Left forelimb (tissue), 1 donor: ENCODE results near the gene RING1.
A peak's percentile ranks its signal among the peaks of the same experiment; 100 is the strongest.

Experiments used
- DNase-seq: peaks from one replicate; pipeline ENCODE4 v3.0.0-alpha.2; 2018; ENCODE audit warnings: low spot score

Gene RING1

DNA sequence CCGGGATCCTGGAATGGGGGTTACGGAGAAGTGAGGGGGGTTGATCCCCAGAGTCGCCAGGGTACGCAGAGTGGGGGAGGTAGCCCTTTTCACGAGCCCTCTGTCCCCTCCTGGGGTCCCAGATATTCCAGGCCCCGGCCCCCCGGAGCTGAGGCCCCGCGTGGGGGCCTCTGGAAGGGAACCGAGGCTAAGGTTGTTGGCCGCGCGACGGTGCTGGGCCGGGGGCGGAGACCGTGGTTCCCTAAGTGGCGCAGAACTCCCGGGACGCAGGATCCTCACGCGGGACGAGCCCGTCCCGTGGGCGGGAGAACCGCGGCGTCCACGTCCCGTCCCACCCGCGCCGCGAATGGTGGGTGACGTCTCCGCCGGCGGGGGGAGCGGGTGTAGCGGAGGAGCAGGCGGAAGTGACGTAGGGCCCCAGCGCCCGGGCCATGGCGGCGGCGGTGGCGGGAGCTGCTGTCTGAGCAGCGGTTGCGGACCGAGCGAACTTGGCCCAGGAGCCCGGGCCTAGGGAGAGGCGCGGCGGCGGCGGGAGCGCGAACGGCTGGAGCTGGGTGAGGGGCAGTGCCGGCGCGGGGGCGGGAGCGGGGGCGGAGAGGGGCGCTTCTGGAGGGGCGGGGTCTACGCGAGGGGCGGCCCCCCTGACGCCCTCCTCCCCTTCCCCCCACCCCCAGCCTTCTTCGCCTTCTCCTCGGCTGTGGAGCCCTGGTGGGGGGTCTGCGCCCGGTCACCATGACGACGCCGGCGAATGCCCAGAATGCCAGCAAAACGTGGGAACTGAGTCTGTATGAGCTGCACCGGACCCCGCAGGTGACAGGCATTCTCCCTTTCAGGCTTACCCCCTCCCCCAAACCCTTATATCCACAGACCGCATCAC, at the start of gene RING1:
RING1 (plus strand) TSS at position 410 of the 877 bp plus-strand sequence; CDS start at position 733, 323 bp downstream.
- peak; percentile 93 for DNase-seq

DNA sequence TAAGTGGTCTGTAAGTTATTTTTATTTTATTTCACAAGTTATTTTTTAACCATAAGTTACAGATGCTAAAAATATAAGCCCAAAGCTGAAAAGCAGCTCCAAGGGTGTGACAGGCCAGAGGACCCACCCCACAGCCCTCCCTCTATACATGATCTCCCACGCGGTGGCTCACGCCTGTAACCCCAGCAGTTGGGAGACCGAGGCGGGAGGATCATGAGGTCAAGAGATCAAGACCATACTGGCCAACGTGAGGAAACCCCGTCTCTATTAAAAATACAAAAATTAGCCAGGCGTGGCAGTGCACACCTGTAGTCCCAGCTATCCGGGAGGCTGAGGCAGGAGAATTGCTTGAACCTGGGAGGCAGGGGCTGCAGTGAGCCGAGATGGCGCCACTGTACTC, 48.2 kb upstream of the RING1 start:
- DNase-seq, result no peak

- DNase-seq, result no peak
These were observed 47.5 kb upstream of the RING1 start for GRCh38 chr6:33160728-33161344.

- peak; percentile 87 for DNase-seq
These were observed 46.7 kb upstream of the RING1 start for GRCh38 chr6:33161354-33162331.

DNA sequence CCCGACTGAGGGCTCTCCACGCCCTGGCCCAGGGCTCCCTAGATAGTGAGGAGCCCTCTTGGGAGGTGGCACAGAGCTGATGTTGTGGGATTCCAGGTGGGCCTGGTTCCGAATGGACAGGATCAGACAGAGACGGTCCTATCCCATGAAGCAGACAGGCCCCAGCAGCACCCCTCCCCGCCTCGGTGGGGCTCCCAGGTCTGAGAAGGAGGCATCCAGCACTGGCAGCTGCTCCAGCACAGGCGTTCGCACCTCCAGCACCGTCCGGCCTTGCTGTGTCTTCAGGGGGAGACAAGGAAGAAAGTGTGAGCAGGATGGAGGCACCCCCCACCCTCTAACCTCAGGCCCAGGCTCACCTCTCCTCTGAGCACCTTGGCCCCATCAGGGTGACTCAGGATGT, 44.8 kb upstream of the RING1 start:
- no peak for DNase-seq

GRCh38 chr6:33164176-33164575, 44.1 kb upstream of the RING1 start:
- DNase-seq, result no peak

GRCh38 chr6:33164665-33165373, 43.5 kb upstream of the RING1 start:
- DNase-seq, result no peak

GRCh38 chr6:33165581-33166258, 42.6 kb upstream of the RING1 start:
- DNase-seq, result no peak

GRCh38 chr6:33166363-33166762, 41.9 kb upstream of the RING1 start:
- DNase-seq, result peak; percentile 50

GRCh38 chr6:33166811-33167210, 41.5 kb upstream of the RING1 start:
- DNase-seq, result peak; percentile 49

DNA sequence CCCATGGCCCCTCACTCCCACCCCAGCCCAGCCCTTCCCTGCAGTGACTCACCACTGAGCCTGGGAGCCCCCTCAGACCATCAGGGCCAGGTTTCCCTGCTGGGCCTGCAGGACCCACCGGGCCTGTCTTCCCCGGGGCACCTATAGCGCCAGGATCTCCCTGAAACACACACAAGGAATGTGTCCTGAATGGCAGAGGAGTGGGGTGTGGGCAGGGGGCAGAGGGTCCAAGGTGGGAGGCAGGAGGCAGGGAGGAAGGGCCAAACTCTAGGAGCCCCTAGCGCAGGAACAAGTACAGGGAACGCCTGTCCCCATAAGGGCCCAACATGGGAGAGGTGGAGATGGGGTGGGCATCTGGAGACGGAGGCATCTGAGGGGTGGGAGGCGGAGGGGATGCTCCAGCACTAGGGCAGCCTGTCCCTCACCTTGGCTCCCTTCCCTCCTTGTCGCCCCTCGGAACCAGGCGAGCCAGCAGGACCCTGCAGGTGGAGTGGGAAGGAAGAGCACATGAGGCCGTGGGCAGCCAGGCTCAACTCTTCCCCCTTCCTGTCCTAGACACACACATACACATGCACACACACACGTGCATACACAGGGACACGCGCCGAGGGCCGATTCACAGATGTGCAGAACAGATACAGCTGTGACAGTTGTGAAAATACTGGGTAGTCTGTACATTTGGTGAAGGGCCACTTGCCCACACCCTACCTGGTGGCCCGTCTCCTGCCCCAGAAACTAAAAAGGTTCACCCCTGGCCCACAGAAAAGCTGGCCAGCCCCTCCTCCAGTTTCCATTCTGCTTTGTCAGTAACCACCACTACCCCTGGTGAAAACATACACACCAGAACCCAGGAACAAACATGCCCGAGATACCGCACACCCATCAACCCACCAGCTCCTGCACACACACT, 40.7 kb upstream of the RING1 start:
- peak; percentile 58 for DNase-seq

DNA sequence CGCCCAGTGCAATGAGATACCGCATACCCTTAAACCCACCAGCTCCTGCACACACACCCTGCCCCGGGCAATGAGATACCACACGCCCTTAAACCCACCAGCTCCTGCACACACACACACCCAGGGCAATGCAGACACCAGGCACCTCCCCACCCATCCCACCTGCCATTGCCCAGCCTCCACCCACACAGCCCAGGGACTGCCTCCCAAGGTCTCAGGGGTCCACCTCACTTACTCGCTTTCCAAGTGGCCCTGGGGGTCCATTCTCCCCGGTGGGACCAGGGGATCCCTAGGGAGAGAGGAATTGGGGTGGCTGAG, 40.1 kb upstream of the RING1 start:
- DNase-seq, result no peak

- DNase-seq, result peak; percentile 62
These were observed 39.7 kb upstream of the RING1 start for GRCh38 chr6:33168639-33169038.

- DNase-seq, result peak; percentile 54
These were observed 38.8 kb upstream of the RING1 start for GRCh38 chr6:33169291-33170175.

GRCh38 chr6:33170176-33171015, 37.9 kb upstream of the RING1 start:
- DNase-seq, result peak; percentile 62

- peak; percentile 57 for DNase-seq
These were observed 37.1 kb upstream of the RING1 start for GRCh38 chr6:33171016-33171879.
